Progenitor cell of endocrine pancreas (in vitro differentiated cells): Measurements from ENCODE around the gene HCFC1. TPM values are rescaled to one million over a fixed set of nuclear protein-coding genes. Genes with fewer than 3 reads are reported as not detected.

ENCODE experiments used
- DNase-seq: peaks from one replicate; pipeline ENCODE4 v3.0.0; 2021; ENCODE audit warnings: low spot score; ENCODE audit not compliant: unreplicated experiment
- H3K27ac Mint-ChIP-seq: 2 replicates; pipeline ENCODE4 v1.8.0; 2021; ENCODE audit warnings: mild to moderate bottlenecking, moderate library complexity, mixed read lengths
- H3K27me3 Mint-ChIP-seq: 2 replicates; pipeline ENCODE4 v1.8.0; 2021; ENCODE audit warnings: mixed read lengths
- H3K36me3 Mint-ChIP-seq: 2 replicates; pipeline ENCODE4 v1.8.0; 2022; ENCODE audit warnings: mixed read lengths; ENCODE audit not compliant: insufficient read depth
- H3K4me1 Mint-ChIP-seq: 2 replicates; pipeline ENCODE4 v1.8.0; 2021; ENCODE audit warnings: low read depth, mixed read lengths
- H3K4me3 Mint-ChIP-seq: 2 replicates; pipeline ENCODE4 v1.8.0; 2021; ENCODE audit warnings: low read depth, mild to moderate bottlenecking, moderate library complexity, mixed read lengths
- H3K9me3 Mint-ChIP-seq: 2 replicates; pipeline ENCODE4 v1.8.0; 2021; ENCODE audit warnings: low read depth, mixed read lengths
- CTCF ChIP-seq: fragments of 200-600 bp; sonication (generic); IDR thresholded peaks from one replicate; pipeline ENCODE4 v1.5.0; 2021; ENCODE audit warnings: antibody characterized with exemption, mild to moderate bottlenecking; ENCODE audit not compliant: unreplicated experiment
- total RNA-seq: library from RNA; stranded (reverse); gene quantifications from 2 replicates; pipeline ENCODE4 v1.2.1, GENCODE V29; 2021

The HCFC1 gene
- total RNA-seq, 1 donor from 2014 or later = 121 TPM

DNA sequence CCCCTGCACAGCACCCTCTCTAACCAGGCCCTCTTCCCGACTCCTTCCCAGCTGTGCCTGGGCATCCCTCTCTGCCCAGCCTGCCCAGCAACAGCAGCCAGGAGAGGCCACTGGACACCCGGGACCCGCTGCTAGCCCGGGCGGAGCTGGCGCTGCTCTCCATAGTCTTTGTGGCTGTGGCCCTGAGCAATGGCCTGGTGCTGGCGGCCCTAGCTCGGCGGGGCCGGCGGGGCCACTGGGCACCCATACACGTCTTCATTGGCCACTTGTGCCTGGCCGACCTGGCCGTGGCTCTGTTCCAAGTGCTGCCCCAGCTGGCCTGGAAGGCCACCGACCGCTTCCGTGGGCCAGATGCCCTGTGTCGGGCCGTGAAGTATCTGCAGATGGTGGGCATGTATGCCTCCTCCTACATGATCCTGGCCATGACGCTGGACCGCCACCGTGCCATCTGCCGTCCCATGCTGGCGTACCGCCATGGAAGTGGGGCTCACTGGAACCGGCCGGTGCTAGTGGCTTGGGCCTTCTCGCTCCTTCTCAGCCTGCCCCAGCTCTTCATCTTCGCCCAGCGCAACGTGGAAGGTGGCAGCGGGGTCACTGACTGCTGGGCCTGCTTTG lies 66.0 kb downstream of the HCFC1 start:
- no peak overlapping the region for H3K27ac Mint-ChIP-seq
- no peak overlapping the region for H3K4me3 Mint-ChIP-seq
- H3K9me3 Mint-ChIP-seq = peaks cover 4% of the 10 kb centered on the region
- H3K4me1 Mint-ChIP-seq = no peaks in the 10 kb centered on the region
- no peak for TF ChIP-seq CTCF
- H3K27me3 Mint-ChIP-seq = peaks cover 8% of the 10 kb centered on the region
- peaks cover 2% of the 10 kb centered on the region for H3K36me3 Mint-ChIP-seq
- no peak for DNase-seq

DNA sequence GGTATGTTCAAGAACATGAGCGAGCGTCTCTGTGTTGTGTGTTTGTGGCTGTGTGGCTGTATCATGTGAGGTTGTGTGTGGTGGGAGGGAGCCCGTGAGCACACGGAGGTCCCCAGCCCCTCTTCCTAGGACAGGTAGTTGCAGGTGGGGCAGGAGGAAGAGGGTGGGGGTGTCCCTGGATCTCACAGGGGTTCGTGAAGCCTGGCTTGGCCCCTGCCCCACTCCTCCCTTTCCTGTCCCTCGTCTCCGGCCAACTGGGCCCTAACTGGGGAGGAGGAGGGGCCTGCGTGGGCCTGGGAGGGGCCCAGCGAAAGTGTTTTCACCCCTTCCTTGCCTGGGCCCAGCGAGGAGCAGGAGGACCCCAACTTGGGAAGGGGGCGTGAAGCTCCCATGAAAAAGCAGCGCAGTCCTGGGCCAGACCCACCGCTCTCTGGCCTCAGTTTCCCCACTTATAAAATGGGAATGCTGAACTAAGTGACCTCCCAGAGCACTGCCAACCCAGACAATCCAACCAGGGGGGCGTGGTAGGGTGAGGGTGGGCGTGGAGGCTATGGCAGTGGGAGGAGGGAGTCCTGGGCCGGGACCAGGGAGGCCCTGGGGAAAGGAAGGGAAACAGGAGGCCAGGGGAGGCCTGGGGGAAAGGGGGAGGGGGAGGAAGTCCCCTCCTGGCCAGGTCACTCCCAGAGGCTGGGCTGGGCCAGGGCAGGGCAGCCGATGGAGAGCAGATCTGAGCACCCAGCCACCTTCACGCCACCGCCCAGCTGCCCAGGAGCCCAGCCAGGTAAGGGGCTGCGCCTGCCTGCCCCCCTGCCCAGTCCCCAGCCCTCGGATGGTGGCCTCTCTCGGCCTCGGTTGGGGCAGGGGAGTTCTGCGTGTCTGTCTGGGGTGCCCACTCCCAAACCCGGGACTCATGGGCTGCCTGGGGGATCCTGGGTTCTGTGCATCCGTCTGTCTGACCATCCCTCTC lies 67.3 kb downstream of the HCFC1 start, which contains the start of gene AVPR2:
Gene AVPR2 (plus strand): TSS at position 683 of the 967 bp plus-strand sequence. CDS start 473 bp downstream, outside the sequence.
- no peak within 1 kb of the TSS for H3K4me3 Mint-ChIP-seq
- H3K36me3 Mint-ChIP-seq = peaks cover 2% of the 10 kb centered on the region
- H3K27ac Mint-ChIP-seq = no peak within 1 kb of the TSS
- DNase-seq = no peak
- TF ChIP-seq CTCF = no peak
- peaks cover 8% of the 10 kb centered on the region for H3K27me3 Mint-ChIP-seq
- peaks cover 7% of the 10 kb centered on the region for H3K9me3 Mint-ChIP-seq
- no peaks in the 10 kb centered on the region for H3K4me1 Mint-ChIP-seq

GRCh38 chrX:153903238-153903980 lies 68.2 kb downstream of the HCFC1 start:
- DNase-seq = no peak
- no peak overlapping the region for H3K27ac Mint-ChIP-seq
- H3K9me3 Mint-ChIP-seq = peaks cover 11% of the 10 kb centered on the region
- no peak for TF ChIP-seq CTCF
- H3K4me1 Mint-ChIP-seq = no peaks in the 10 kb centered on the region
- H3K27me3 Mint-ChIP-seq = peaks cover 8% of the 10 kb centered on the region
- peaks cover 2% of the 10 kb centered on the region for H3K36me3 Mint-ChIP-seq
- H3K4me3 Mint-ChIP-seq = no peak overlapping the region

GRCh38 chrX:153902385-153902784 lies 69.2 kb downstream of the HCFC1 start:
- Mint-ChIP-seq H3K9me3 (peaks cover 16% of the 10 kb centered on the region), H3K4me1 (no peaks in the 10 kb centered on the region), H3K27ac (no peak overlapping the region), H3K4me3 (no peak overlapping the region), H3K36me3 (peaks cover 2% of the 10 kb centered on the region), H3K27me3 (peaks cover 8% of the 10 kb centered on the region)
- DNase-seq = no peak
- no peak for TF ChIP-seq CTCF

GRCh38 chrX:153901753-153902140 lies 69.9 kb downstream of the HCFC1 start:
- Mint-ChIP-seq H3K27ac (no peak overlapping the region), H3K27me3 (peaks cover 8% of the 10 kb centered on the region), H3K9me3 (peaks cover 16% of the 10 kb centered on the region), H3K4me3 (no peak overlapping the region), H3K36me3 (peaks cover 2% of the 10 kb centered on the region), H3K4me1 (no peaks in the 10 kb centered on the region)
- no peak for TF ChIP-seq CTCF
- no peak for DNase-seq
